Epidermal melanocyte (primary cell): ENCODE data around the gene CFAP410.
"Not testable (repeated sequence)": the region's sequence is repeated elsewhere in the genome, so short reads cannot be mapped to it uniquely, and the experiment has no call there.

Source experiments
- DNase-seq: peaks from one replicate; pipeline ENCODE4 v3.0.0; 2011; ENCODE audit warnings: low spot score; ENCODE audit not compliant: insufficient read length

CFAP410 gene

DNA sequence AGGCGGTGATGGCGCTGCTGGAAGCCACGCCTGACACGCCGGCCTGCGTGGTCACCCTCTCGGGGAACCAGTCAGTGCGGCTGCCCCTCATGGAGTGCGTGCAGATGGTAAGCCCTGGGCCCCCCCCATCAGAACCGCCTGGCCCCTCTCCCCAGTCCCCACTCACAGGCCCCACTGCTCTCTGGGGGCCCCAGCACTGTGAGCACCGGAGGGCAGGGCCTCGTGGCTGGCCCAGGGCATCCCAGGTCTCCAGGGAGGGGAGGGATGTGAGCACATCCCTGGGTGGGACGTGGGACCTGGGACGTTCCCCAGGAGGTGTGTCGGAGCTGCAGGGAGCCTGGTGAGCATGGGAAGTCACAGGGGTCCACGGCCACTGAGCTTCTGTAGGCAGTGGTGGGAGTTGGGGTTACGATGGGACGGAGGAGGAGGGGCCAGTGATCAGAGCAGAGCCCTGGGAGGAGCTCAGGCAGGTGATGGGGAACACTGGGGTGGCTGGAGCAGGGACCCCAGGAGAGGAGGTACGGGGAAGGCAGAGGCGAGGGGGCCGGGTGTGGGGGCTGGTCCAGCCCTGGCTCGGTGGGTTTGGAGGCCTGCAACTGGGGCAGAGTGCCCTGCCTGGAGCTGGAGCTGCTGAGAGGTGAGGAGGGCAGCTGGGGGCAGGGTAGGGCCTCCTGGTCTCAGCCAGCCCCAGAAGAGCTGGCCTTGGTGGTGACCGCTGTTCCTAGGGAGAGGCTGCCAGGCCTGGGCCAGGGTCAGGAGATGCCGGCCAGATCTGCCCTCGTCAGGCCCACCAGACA lies 20.5 kb downstream of the CFAP410 start:
- DNase-seq: no peak

DNA sequence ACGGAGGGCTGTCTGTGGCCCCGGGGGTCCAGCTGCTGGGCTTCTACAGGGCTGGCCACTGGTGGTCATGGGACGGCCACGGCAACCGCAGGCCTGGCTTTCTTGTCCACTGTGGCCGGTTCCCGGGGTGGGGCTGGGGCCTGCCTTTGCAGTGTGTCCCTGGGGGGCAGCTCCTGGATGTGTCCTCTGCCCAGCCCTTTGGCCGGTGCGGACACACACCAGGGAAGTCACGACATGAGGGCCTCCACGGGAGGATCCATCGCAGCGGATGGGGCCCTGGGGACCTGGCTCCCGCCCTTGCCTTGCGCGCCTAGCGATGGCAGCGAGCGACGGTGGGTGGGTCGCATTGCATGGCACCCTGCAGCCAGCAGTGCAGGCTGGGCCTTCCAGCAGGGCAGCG lies 21.3 kb downstream of the CFAP410 start:
- no peak for DNase-seq

GRCh38 chr21:44317241-44317782 lies 21.9 kb downstream of the CFAP410 start:
- DNase-seq: no peak

- DNase-seq: no peak
These were observed 22.8 kb downstream of the CFAP410 start for GRCh38 chr21:44316277-44316900.

DNA sequence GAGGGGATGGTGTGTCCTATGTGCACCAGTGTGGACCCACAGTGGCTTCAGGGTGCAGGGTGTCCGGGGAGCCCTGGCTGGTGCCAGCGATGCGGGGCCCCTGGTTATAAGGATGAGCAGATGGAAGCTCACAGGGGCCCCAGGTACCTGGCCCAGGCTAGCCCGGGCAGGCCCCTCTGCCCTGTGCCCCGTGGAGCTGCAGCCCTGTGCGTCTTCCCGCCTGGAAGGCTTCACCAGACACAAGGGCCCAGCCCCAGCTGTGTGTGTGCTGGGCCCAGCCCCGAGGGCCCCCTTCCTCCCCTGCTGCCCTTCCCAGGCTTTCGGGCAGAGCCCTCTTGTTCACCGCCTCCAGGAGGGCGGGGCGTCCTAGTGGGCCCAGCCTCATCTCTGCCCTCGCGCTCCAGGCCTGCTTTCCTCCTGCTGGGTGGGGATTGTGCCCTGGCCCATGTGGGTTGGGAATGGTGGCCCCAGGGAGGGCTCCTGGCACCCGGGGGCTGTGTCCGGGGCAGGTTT lies 23.4 kb downstream of the CFAP410 start:
- DNase-seq: no peak

GRCh38 chr21:44314561-44314960 lies 24.6 kb downstream of the CFAP410 start:
- no peak for DNase-seq

GRCh38 chr21:44314128-44314527 lies 25.1 kb downstream of the CFAP410 start:
- DNase-seq: no peak

DNA sequence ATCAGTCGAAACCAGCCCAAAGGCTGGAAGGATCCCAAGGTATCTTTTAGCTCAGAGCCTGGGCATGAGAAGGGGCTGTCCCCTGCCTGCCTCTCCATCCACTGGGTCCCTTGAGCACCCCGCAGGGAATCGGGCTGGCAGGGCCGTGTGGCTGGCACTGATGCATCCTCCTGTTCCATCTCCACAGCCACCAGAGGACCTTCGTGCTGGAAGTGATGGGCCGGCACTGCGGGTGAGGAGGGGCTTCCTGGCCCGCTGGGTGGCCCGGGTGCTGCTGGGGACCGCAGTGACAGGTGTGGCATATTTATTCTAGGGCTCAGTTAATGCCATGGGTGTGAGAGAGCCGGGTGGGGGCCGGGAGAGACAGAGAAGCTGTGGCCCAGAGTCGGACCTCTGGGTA lies 25.7 kb downstream of the CFAP410 start:
- DNase-seq: no peak

GRCh38 chr21:44312716-44313115 lies 26.5 kb downstream of the CFAP410 start:
- no peak for DNase-seq

- no peak for DNase-seq
These were observed 27.1 kb downstream of the CFAP410 start for GRCh38 chr21:44312089-44312488.

DNA sequence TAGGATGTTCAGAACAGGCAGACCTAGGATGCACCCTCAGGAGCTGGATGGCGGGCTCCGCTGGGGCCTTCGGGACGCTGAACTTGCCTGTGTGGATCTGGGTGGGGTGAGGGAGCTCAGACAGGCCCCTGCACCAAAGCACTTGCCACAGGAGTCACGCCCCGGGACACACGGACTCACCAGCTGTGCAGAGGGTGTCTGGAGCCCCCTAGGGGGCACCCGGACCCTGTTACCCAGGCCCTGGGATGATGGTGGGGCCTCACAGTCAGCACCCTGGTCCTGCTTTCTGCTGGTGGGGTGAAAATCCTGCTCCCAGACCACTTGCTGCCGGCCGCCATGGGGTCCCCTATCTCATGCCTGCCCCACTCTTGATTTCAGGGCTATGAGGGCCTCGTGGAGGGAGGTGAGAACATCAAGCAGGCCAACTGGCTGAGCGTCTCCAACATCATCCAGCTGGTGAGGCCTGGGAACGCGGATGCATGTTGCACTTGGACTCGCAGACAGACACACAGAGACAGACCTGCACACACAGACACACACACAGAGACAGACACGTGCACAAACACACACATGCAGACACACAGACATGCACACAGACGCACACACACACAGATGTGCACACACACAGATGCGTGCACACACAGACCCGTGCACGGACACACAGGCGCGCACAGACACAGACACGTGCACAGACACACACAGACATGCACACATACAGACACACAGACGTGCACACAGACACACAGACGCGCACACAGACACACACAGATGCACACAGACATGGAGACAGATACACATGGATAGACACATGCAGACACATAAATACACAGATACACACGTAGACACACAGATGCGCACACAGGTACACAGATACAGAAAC lies 28.3 kb downstream of the CFAP410 start:
- DNase-seq: no peak

GRCh38 chr21:44306936-44307704 lies 32.1 kb downstream of the CFAP410 start:
- no peak for DNase-seq

- no peak for DNase-seq
These were observed 33.5 kb downstream of the CFAP410 start for GRCh38 chr21:44305691-44306090.

DNA sequence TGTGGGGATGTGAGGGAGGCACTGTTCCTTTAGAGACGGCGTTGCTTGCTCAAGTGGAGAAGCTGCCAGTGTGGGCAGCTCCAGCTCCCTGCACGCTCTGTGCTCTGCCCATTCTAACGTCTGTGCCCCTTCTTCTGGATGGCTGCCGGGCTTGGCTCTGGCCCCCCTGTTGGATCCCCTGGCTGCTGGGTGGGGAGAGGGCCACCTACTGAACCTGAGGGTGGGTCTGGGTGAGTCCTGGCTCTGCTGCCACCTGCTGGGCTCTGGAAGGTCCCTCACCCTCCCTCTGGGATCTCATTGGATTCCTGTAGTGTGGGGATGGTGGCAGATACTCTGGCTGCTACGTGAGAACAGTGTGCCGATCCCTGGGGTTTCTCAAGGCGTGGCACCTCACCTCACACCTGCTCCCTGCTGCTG lies 34.3 kb downstream of the CFAP410 start:
- DNase-seq: peak; percentile 75

DNA sequence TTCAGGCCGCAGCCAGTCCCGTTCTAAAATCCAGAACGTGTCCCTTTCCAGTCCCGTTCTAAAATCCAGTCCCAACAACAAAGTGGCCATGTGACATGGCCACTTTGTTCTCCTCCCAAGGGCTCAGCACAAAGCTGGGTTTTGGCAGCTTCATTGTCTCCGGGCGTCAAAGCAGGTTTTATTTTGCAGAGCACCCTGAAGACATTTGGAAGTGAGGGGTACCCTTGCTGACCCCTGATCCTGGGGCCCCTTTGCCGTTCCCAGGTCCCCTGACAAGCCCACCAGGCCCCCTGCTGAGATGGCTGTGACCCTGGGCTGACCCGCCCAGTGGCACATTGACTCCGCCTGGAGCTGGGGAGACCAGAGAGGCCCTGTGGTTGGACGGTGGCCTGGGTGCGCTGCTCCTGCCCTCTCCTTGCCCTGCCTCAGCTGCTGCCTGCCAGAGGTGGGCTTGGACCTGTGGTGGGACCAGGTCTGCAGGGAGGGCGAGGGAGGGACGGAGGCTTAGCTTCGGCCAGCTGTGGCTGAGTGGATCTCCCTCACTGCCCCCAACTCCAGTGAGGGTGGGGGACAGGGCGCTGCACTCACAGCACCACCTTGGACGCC lies 35.1 kb downstream of the CFAP410 start:
- DNase-seq: no peak

DNA sequence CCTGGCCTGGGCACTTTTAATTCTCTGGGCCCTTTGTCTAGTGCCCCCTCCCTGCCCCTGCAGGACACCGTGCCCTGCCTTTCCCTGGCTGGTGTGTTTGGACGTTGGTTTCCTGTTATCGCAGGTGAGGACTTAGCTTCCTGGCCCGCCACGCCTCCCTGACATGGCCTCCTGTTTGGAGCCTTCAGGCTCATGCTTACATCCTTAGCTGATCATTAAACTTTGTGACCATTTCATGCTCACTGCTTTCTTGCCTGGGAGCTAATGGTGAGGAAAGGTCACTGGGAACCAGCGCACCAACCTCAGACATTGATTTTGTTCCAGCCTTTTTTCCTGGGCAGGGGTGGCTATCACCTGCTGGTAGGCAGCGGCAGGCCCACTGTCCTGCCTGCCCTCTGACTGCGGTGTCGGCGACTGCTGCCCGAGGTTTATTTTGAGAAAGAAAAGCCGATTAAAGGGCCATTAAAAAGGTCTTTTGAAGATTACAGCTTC lies 35.7 kb downstream of the CFAP410 start:
- no peak for DNase-seq

DNA sequence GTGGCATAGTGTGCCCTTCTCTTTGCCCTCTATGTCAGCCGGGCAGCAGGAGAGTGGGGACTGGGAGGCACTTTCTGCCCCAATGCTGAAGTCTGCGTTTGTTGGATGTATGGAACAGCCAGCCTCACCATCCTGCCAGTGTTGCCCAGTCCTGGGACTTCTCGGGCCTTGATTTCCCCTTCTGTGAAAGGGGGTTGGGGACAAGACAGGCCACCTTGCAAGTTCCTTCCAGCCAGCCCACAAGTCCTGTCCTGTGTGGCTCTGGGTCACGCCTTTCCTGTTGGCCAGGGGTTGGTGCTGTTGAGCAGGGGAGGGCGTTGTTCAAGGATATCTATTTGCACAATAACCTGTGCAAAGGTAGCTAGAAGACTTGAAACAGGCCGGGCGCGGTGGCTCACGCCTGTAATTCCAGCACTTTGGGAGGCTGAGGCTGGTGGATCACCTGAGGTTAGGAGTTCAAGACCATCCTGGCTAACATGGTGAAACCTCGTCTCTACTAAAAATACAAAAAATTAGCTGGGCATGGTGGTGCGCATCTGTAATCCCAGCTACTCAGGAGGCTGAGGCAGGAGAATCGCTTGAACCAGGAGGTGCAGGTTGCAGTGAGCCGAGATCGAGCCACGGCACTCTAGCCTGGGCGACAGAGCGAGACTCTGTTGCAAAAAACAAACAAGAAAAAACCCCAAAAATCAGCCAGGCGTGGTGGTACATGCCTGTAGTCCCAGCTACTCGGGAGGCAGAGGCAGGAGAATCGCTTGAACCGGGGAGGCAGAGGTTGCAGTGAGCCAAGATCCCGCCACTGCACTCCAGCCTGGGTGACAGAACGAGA lies 36.4 kb downstream of the CFAP410 start:
- not testable (repeated sequence) for DNase-seq

DNA sequence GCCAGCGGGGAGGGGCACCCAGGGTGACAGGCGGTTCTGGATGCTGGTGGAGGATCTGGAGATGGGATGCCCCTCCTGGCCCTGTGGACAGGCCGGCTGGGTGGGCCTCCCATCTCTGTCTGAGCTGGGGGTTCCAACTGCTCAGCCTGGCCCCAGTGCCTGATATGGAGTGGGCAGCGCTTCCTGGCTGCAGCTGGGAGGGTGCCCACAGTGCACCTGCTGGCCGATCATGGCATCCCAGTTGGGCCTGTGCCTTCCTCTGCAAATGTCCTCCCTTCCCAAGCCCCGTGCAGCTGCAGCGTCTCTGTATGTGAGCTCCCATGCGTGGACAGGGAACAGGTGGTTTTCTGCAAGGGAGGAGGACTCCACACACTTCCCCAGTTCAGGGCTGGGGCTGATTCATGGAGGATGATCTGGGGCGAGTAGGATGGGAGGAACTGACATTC lies 37.2 kb downstream of the CFAP410 start:
- no peak for DNase-seq

- DNase-seq: no peak
These were observed 38.0 kb downstream of the CFAP410 start for GRCh38 chr21:44301141-44301540.
